Uterus (tissue), 4 donors: ENCODE results near the gene NUP62. TPM values are rescaled to one million over a fixed set of nuclear protein-coding genes. Genes with fewer than 3 reads are reported as not detected.

Experiments used
- DNase-seq, 2 donors: peaks; one replicate each; pipeline ENCODE4 v3.0.0-alpha.2; 2019 to 2020
- H3K27ac ChIP-seq, 2 donors: fragments of 200-600 bp; sonication (generic); 1 replicate in 1 of 2; 2 replicates in 1 of 2; pipeline ENCODE4 v1.5.1; 2016 to 2018
- H3K27me3 ChIP-seq, 2 donors: fragments of 200-600 bp; sonication (generic); one replicate each; pipeline ENCODE4 v1.5.1; 2018 to 2019; ENCODE audit warnings: control low read depth in 1 of 2
- H3K36me3 ChIP-seq, 2 donors: fragments of 200-600 bp; sonication (generic); one replicate each; pipeline ENCODE4 v1.5.1; 2019; ENCODE audit warnings: control low read depth in 1 of 2
- H3K4me1 ChIP-seq, 2 donors: fragments of 200-600 bp; sonication (generic); one replicate each; pipeline ENCODE4 v1.5.1; 2018 to 2019; ENCODE audit warnings: control low read depth in 1 of 2
- H3K4me3 ChIP-seq, 2 donors: fragments of 200-600 bp; sonication (generic); 1 replicate in 1 of 2; 2 replicates in 1 of 2; pipeline ENCODE4 v1.5.1; 2018 to 2019; ENCODE audit warnings: mild to moderate bottlenecking in 1 of 2
- H3K9me3 ChIP-seq, 2 donors: fragments of 200-600 bp; sonication (generic); one replicate each; pipeline ENCODE4 v1.5.1; 2019; ENCODE audit warnings: control low read depth in 1 of 2
- CTCF ChIP-seq, 4 experiments: fragments of 200-600 bp in 2 of 4; fragments of 450-650 bp in 2 of 4; sonication (generic) in 2 of 4; IDR thresholded peaks; one replicate each; pipeline ENCODE4 v1.5.1; 2016 to 2019; ENCODE audit warnings: antibody characterized with exemption in 4 of 4, mild to moderate bottlenecking in 2 of 4, moderate library complexity in 1 of 4
- POLR2A ChIP-seq, 2 donors: fragments of 450-650 bp; IDR thresholded peaks; one replicate each; pipeline ENCODE4 v1.6.1; 2016; ENCODE audit warnings: antibody characterized with exemption in 2 of 2, mild to moderate bottlenecking in 1 of 2, moderate library complexity in 1 of 2
- intact Hi-C: fragments of 100-400 bp; cut with DNase I; formaldehyde crosslinking; loops from one replicate; pipeline ENCODE4 v1.15.1; 2023; ENCODE audit warnings: low total_unique reads
- total RNA-seq, 4 donors: library from RNA; depleted of rRNA in 3 of 4; stranded (reverse); fragments of >200 nt in 3 of 4; gene quantifications; one replicate each; pipeline versions ENCODE4 v1.1.0 to v1.2.4, GENCODE V29; 2014 to 2023
- donor health status: DM: yes; HTN: yes; CAD: no.

NUP62 gene
- total RNA-seq, 4 donors from 2014 or later = 12.1 to 40.4 (median 24.6) TPM

GRCh38 chr19:49879243-49879963 lies 49.9 kb downstream of the NUP62 start:
- Histone ChIP-seq H3K4me3 (no peak overlapping the region), H3K27ac (no peak overlapping the region), H3K27me3 (no peaks in the 10 kb centered on the region), H3K36me3 (no peaks in the 10 kb centered on the region), H3K4me1 (peaks cover 0 to 7% of the 10 kb centered on the region in 2 donors), H3K9me3 (no peaks in the 10 kb centered on the region)
- TF ChIP-seq CTCF (IDR thresholded peaks at IDR 0.05) (no peak), POLR2A (IDR thresholded peaks at IDR 0.05) (no peak)
- intact Hi-C loops = no loop called here
- peak in 1 of 2 donors; percentile 24 for DNase-seq

GRCh38 chr19:49878744-49879070 lies 50.6 kb downstream of the NUP62 start:
- no peaks in the 10 kb centered on the region for H3K9me3 ChIP-seq
- no peaks in the 10 kb centered on the region for H3K27me3 ChIP-seq
- H3K27ac ChIP-seq = peak overlapping the region; percentile 96 to 100
- no peak for TF ChIP-seq CTCF (IDR thresholded peaks at IDR 0.05)
- H3K4me3 ChIP-seq = peak overlapping the region in 1 of 2 donors; percentile 51
- no peaks in the 10 kb centered on the region for H3K36me3 ChIP-seq
- intact Hi-C loops = no loop called here
- peak in 1 of 2 donors; percentile 34 for DNase-seq
- peaks cover 0 to 7% of the 10 kb centered on the region in 2 donors for H3K4me1 ChIP-seq

- peak; percentile 98 to 99 for DNase-seq
- Histone ChIP-seq H3K4me1 (peaks cover 0 to 7% of the 10 kb centered on the region in 2 donors), H3K36me3 (no peaks in the 10 kb centered on the region), H3K4me3 (peak overlapping the region; percentile 51 to 100), H3K27ac (peak overlapping the region; percentile 96 to 100), H3K27me3 (no peaks in the 10 kb centered on the region), H3K9me3 (no peaks in the 10 kb centered on the region)
- no peak for TF ChIP-seq POLR2A (IDR thresholded peaks at IDR 0.05)
- TF ChIP-seq CTCF (IDR thresholded peaks at IDR 0.05) = peak in 1 of 4 experiments; percentile 20
- intact Hi-C loops = no loop called here
Observed at GRCh38 chr19:49877879-49878743, 51.2 kb downstream of the NUP62 start.

GRCh38 chr19:49877020-49877878 lies 52.1 kb downstream of the NUP62 start, which contains the start of the genes AKT1S1 and TBC1D17:
Gene AKT1S1, minus strand, starts transcription at chr19:49877355. Its CDS starts 4,060 bp downstream, at chr19:49873295.
Gene TBC1D17, plus strand, starts transcription at chr19:49877702. Its CDS starts 22 bp downstream, at chr19:49877724.
- H3K27me3 ChIP-seq = no peaks in the 10 kb centered on the region
- no peaks in the 10 kb centered on the region for H3K9me3 ChIP-seq
- TF ChIP-seq POLR2A (IDR thresholded peaks at IDR 0.05) (peak; percentile 90 to 92), CTCF (IDR thresholded peaks at IDR 0.05) (peak in 2 of 4 experiments; percentile 5 to 16)
- peak; percentile 99 to 100 for DNase-seq
- H3K36me3 ChIP-seq = no peaks in the 10 kb centered on the region
- intact Hi-C loops = no loop called here
- H3K4me3 ChIP-seq = peak within 1 kb of the TSS; percentile 65 to 100
- H3K4me1 ChIP-seq = peaks cover 0 to 7% of the 10 kb centered on the region in 2 donors
- H3K27ac ChIP-seq = peak within 1 kb of the TSS; percentile 96 to 100
